IMR-90 (cell line): ENCODE data around the gene ITCH. TPM values are rescaled to one million over a fixed set of nuclear protein-coding genes. Genes with fewer than 3 reads are reported as not detected.

Experiments used
- ATAC-seq: fragments of 200-7000 bp; cut with Tn5 transposase; 2 replicates; pipeline ENCODE4 v1.9.1; 2020; ENCODE audit warnings: low read depth, mild to moderate bottlenecking, moderate library complexity
- BruUV-seq: library from RNA; stranded (reverse); fragments of 400-500 nt; replicated peaks from 2 replicates; lab custom pipeline; 2021; lab: Mats Ljungman, UMichigan
- CTCF ChIA-PET: fragments of 300-600 bp; formaldehyde crosslinking; extraction: SDS; loops from one replicate; lab custom pipeline; 2021; ENCODE audit warnings: antibody characterized with exemption; lab: Yijun Ruan, JAX
- POLR2A ChIA-PET: fragments of 300-600 bp; sonication (Branson Sonifier 250); formaldehyde crosslinking; loops from one replicate; lab custom pipeline; 2022; ENCODE audit warnings: antibody characterized with exemption; ENCODE audit not compliant: unreplicated experiment; lab: Charles Lee
- DNase-seq: peaks from one replicate; pipeline ENCODE4 v3.0.0; 2013
- H2AFZ ChIP-seq: replicated peaks from 2 replicates; pipeline ENCODE3; 2013; ENCODE audit warnings: low read length, mild to moderate bottlenecking; ENCODE audit not compliant: poor library complexity
- H2AK5ac ChIP-seq: 2 replicates; pipeline ENCODE4 v1.6.1; 2013; ENCODE audit warnings: low read depth, low read length, inconsistent platforms
- H2AK9ac ChIP-seq: replicated peaks from 2 replicates; pipeline ENCODE3; 2013; ENCODE audit warnings: mild to moderate bottlenecking, low read depth, low read length, moderate library complexity; ENCODE audit not compliant: poor library complexity
- H2BK120ac ChIP-seq: 2 replicates; pipeline ENCODE4 v1.6.1; 2013; ENCODE audit warnings: low read depth, low read length, inconsistent platforms
- H2BK15ac ChIP-seq: 3 replicates; pipeline ENCODE4 v1.6.1; 2013; ENCODE audit warnings: low read depth, low read length, inconsistent platforms
- H2BK20ac ChIP-seq: 2 replicates; pipeline ENCODE4 v1.6.1; 2013; ENCODE audit warnings: low read depth, mild to moderate bottlenecking, inconsistent platforms, low read length, moderate library complexity
- H2BK5ac ChIP-seq: 2 replicates; pipeline ENCODE4 v1.6.1; 2013; ENCODE audit warnings: mild to moderate bottlenecking, low read depth, low read length, inconsistent platforms; ENCODE audit not compliant: poor library complexity, severe bottlenecking
- H3K14ac ChIP-seq: replicated peaks from 2 replicates; pipeline ENCODE4 v1.6.1; 2013; ENCODE audit warnings: low read depth, low read length, inconsistent platforms
- H3K18ac ChIP-seq: 2 replicates; pipeline ENCODE4 v1.6.1; 2013; ENCODE audit warnings: low read depth, low read length, control low read depth
- H3K23ac ChIP-seq: 2 replicates; pipeline ENCODE4 v1.6.1; 2013; ENCODE audit warnings: low read depth, low read length, inconsistent platforms
- H3K27ac ChIP-seq: 2 replicates; pipeline ENCODE4 v1.5.1; 2013; ENCODE audit warnings: mild to moderate bottlenecking, control low read depth, low read length; ENCODE audit not compliant: insufficient read depth
- H3K27me3 ChIP-seq: 2 replicates; pipeline ENCODE4 v1.6.1; 2013; ENCODE audit warnings: low read length; ENCODE audit not compliant: control insufficient read depth, insufficient read depth
- H3K36me3 ChIP-seq: 2 replicates; pipeline ENCODE4 v1.6.1; 2013; ENCODE audit warnings: low read length, mixed read lengths; ENCODE audit not compliant: control insufficient read depth, insufficient read depth
- H3K4ac ChIP-seq: 2 replicates; pipeline ENCODE4 v1.6.1; 2013; ENCODE audit warnings: low read depth, low read length, inconsistent platforms
- H3K4me1 ChIP-seq: 2 replicates; pipeline ENCODE4 v1.6.1; 2013; ENCODE audit warnings: low read length, mixed read lengths; ENCODE audit not compliant: control insufficient read depth, insufficient read depth
- H3K4me2 ChIP-seq: 2 replicates; pipeline ENCODE4 v1.6.1; 2013; ENCODE audit warnings: low read depth, mild to moderate bottlenecking, control low read depth, low read length, moderate library complexity
- H3K4me3 ChIP-seq: 2 replicates; pipeline ENCODE4 v1.5.1; 2013; ENCODE audit warnings: low read depth, mild to moderate bottlenecking, control low read depth, low read length, moderate library complexity; ENCODE audit not compliant: insufficient read depth
- H3K56ac ChIP-seq: 2 replicates; pipeline ENCODE4 v1.6.1; 2013; ENCODE audit warnings: low read length, inconsistent platforms; ENCODE audit not compliant: insufficient read depth; ENCODE audit errors: extremely low read depth
- H3K79me1 ChIP-seq, 2 experiments: 2 replicates each; pipeline ENCODE4 v1.6.1; 2013; ENCODE audit warnings: low read length in 2 of 2, inconsistent platforms in 1 of 2, low read depth in 1 of 2
- H3K9ac ChIP-seq: 2 replicates; pipeline ENCODE4 v1.6.1; 2013; ENCODE audit warnings: low read depth, low read length, control low read depth
- H3K9me1 ChIP-seq: 2 replicates; pipeline ENCODE4 v1.6.1; 2013; ENCODE audit warnings: low read length, inconsistent platforms; ENCODE audit not compliant: insufficient read depth
- H3K9me3 ChIP-seq: 2 replicates; pipeline ENCODE4 v1.6.1; 2013; ENCODE audit warnings: low read length; ENCODE audit not compliant: control insufficient read depth, insufficient read depth
- H4K20me1 ChIP-seq: 2 replicates; pipeline ENCODE4 v1.6.1; 2013; ENCODE audit warnings: low read length, inconsistent platforms; ENCODE audit not compliant: insufficient read depth
- H4K5ac ChIP-seq: 2 replicates; pipeline ENCODE4 v1.6.1; 2013; ENCODE audit warnings: mild to moderate bottlenecking, low read depth, low read length, control low read depth
- H4K8ac ChIP-seq, 2 experiments: 2 replicates each; pipeline ENCODE4 v1.6.1; 2013; ENCODE audit warnings: low read depth in 2 of 2, low read length in 2 of 2, control low read depth in 1 of 2, inconsistent platforms in 1 of 2
- H4K91ac ChIP-seq: 2 replicates; pipeline ENCODE4 v1.6.1; 2013; ENCODE audit warnings: low read depth, low read length, inconsistent platforms; ENCODE audit not compliant: insufficient read depth
- BHLHE40 ChIP-seq: fragments of 150-350 bp; IDR thresholded peaks from 2 replicates; pipeline ENCODE4 v1.6.1; 2016; ENCODE audit warnings: mild to moderate bottlenecking, low read depth, low read length
- CTCF ChIP-seq: conservative IDR thresholded peaks from 2 replicates; pipeline ENCODE4 v1.5.1; 2012; ENCODE audit warnings: mild to moderate bottlenecking, low read depth, low read length, improper control_type of control experiment
- FOS ChIP-seq: fragments of 150-350 bp; IDR thresholded peaks from 2 replicates; pipeline ENCODE4 v1.6.1; 2016; ENCODE audit warnings: low read depth, low read length
- MAFK ChIP-seq: IDR thresholded peaks from 2 replicates; pipeline ENCODE4 v1.6.1; 2012; ENCODE audit warnings: low read depth, low read length, improper control_type of control experiment
- NFE2L2 ChIP-seq: fragments of 150-350 bp; IDR thresholded peaks from 2 replicates; pipeline ENCODE4 v1.6.1; 2016; ENCODE audit warnings: low read depth, mild to moderate bottlenecking, low read length
- RAD21 ChIP-seq: IDR thresholded peaks from 2 replicates; pipeline ENCODE4 v1.6.1; 2012; ENCODE audit warnings: low read length, improper control_type of control experiment
- USF2 ChIP-seq: fragments of 150-350 bp; IDR thresholded peaks from 2 replicates; pipeline ENCODE4 v1.6.1; 2017; ENCODE audit warnings: mild to moderate bottlenecking, antibody characterized with exemption, low read length, low read depth
- WGBS, 2 experiments: methylation state at CpG; one replicate each; pipeline versions ENCODE4 v1.1.5 to v1.1.7; 2013; ENCODE audit warnings: missing lambda C conversion rate in 2 of 2; ENCODE audit not compliant: insufficient read length in 1 of 2; ENCODE audit errors: extremely low coverage in 2 of 2; 5-methylcytosine and 5-hydroxymethylcytosine counted together
- dilution Hi-C: fragments of 300-500 bp; cut with HindIII; formaldehyde crosslinking; loops from one replicate; pipeline ENCODE4 v1.14.3; 2018; ENCODE audit warnings: low sequenced_read_pairs; ENCODE audit not compliant: unreplicated experiment
- in situ Hi-C: fragments of 300-500 bp; cut with MboI; formaldehyde crosslinking; loops from 3 replicates; pipeline ENCODE4 v1.14.3; 2019; ENCODE audit warnings: low sequenced_read_pairs, inconsistent platforms, mixed read lengths
- intact Hi-C: fragments of 100-400 bp; cut with micrococcal nuclease; formaldehyde crosslinking; loops from 2 replicates; pipeline ENCODE4 v1.10.0; 2022
- polyA plus RNA-seq, 3 experiments: library from polyadenylated mRNA; depleted of rRNA; stranded (reverse); fragments of >200 nt; gene quantifications; 2 replicates each; pipeline ENCODE4 v1.2.3, GENCODE V29; 2012; ENCODE audit warnings: low replicate concordance in 1 of 3
- total RNA-seq: library from RNA; depleted of rRNA; stranded (reverse); fragments of >200 nt; gene quantifications from 2 replicates; pipeline ENCODE4 v1.2.3, GENCODE V29; 2012

The ITCH gene
- total and polyA plus RNA-seq, 2 of the 4 experiments (the other 2 are of a cell fraction): 12.7 to 94.6 TPM

- Histone ChIP-seq H4K5ac (no peak overlapping the region), H3K27ac (no peak overlapping the region), H3K23ac (no peak overlapping the region), H3K36me3 (peaks cover 69% of the 10 kb centered on the region), H3K9me3 (no peaks in the 10 kb centered on the region), H3K4me1 (no peaks in the 10 kb centered on the region), H4K20me1 (peaks cover 16% of the 10 kb centered on the region), H2BK120ac (no peak overlapping the region), H3K14ac (no peak overlapping the region), H2AK5ac (no peak overlapping the region), H3K79me1 (peaks cover 12 to 55% of the 10 kb centered on the region in 2 experiments), H3K9me1 (peaks cover 4% of the 10 kb centered on the region), H3K4ac (no peak overlapping the region), H2AK9ac (no peak overlapping the region), H2AFZ (no peak overlapping the region), H2BK15ac (no peak overlapping the region), H4K8ac (no peak overlapping the region), H2BK20ac (no peak overlapping the region), H4K91ac (no peak overlapping the region), H3K9ac (no peak overlapping the region), H3K4me2 (no peak overlapping the region), H3K27me3 (no peaks in the 10 kb centered on the region), H3K4me3 (no peak overlapping the region), H3K56ac (no peak overlapping the region), H2BK5ac (no peak overlapping the region), H3K18ac (no peak overlapping the region)
- intact Hi-C loops (loop anchor here (1.0 to 5.0 kb wide), 2 partner anchors 170 to 232 kb away; no protein-coding TSS in a partner anchor), in situ Hi-C loops (no loop called here), dilution Hi-C loops (no loop called here)
- WGBS, 2 experiments: 87% methylated on average over 3 of the region's 8 CpGs; no CpG with 5 or more reads in 1 of the 2 experiments
- BruUV-seq: no TSS peak
- ATAC-seq (no peak), DNase-seq (no peak)
- ChIA-PET CTCF (interaction anchor here (1.3 kb wide), 1 partner anchor 170 kb away, joined by 5 read pairs; no protein-coding TSS in a partner anchor), POLR2A (no interaction called here)
- TF ChIP-seq RAD21: no peak
- TF ChIP-seq MAFK: no peak
- no peak for TF ChIP-seq USF2
- no peak for TF ChIP-seq BHLHE40
- no peak for TF ChIP-seq CTCF
- no peak for TF ChIP-seq NFE2L2
- TF ChIP-seq FOS: no peak
Measured at GRCh38 chr20:34537651-34538050, 174.6 kb downstream of the ITCH start.
